ENCODE data around the gene RASL10A.

Gene RASL10A

DNA sequence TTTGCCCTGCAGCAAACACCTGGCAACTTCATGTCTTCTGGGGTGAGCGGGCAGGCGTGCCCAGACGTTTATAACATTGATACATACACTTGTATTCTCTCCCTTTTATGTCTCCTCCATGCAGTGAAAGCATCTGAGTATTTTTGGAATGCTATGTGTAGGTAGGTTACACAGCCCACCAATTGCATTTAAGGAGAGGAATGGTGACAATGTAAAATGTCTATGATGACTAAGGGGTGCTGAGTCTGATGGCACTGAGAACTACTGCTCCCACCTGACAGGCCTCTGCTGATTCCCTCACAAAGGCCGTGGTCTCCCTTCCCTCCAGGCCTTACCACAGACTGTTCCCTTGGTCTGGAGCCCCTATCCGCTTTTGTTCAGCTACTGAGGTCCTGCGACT, 22.9 kb upstream of the RASL10A start:
- no peak for DNase-seq (ENCODE audit: low read depth)

DNA sequence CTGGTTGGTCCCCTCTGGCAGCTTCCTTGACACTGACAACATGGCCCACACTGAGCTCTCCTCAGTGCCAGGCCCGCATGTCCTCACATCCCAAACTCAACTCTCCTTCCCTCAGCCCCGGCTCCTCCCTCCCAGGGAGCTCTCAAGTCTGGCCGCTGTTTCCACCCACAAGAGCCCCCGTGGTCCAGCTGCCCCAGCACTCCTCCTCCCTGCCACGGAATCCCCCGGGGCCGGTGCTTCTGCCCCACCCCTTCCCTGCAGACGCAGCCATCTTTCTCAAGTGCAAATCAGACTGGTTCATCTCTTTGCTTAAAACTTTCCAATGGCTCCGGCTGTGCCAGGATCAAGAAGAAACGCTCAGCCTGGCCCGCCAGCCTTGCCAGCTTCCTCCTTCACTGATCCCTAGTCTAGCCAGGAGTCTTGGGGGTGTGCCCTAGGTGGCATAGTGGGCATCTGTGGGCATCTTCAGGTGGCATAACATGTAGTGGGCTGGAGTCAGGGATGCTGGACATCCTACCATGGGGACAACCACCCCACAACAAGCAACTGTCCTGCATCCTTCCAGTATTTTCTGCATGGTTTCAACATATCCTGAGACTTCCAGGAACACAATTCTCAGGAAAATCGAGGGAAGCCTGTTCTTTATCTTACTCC, 22.3 kb upstream of the RASL10A start:
- DNase-seq (ENCODE audit: low read depth): no peak

DNA sequence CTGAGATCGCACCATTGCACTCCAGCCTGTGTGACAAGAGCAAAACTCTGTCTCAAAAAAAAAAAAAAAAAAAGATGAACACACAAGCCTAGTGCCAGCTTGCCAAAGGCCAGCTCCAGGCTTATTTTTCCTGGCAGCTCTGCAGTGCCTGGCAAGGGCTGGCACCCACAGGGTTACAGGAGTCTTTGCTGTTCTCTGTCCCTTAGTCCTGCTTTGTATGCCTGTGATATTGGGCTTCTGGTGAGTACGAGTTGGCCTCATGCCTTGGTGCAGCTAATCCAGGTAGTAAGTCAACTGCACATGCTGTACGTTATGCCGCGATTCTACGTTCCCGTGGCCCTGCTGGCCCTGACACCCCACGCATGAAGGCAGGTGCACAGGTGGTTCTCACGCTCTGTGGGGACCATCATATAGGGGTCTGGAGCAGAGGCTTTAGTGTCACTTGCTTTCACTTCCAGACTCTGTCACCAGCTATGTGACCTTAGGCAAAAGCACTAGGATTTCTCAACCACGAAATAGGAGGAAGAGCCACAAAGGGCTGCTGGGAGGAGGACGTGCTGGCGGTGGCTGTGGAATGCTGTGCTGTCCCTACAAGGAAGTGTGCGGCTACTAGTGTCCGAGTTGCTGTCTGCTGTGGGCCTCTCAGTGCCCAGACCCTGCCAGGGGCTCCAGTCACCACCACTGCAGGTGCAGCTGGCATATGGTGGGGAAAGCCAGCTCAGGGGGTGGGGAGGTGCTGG, 21.4 kb upstream of the RASL10A start:
- no peak for DNase-seq (ENCODE audit: low read depth)

DNA sequence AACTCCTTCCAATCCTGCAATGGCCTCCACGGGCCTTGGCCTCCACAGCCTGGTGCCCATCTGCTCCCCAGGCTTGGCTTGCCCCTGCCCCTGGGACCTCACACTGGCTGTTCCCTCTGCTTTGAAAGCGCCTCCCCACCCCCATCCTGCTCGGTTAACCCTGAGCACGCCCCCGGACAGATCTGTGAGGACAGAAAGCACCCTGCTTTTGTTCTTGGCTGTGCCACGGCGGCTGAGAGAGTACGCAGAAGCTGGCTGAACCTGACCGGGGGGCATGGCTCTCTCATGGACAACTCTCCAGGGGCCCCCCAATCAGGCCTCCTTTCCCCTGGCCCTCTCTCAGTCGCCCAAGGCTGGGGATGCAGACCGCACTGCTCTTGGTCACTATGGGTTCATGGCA, 20.2 kb upstream of the RASL10A start:
- no peak for DNase-seq (ENCODE audit: low read depth)

DNA sequence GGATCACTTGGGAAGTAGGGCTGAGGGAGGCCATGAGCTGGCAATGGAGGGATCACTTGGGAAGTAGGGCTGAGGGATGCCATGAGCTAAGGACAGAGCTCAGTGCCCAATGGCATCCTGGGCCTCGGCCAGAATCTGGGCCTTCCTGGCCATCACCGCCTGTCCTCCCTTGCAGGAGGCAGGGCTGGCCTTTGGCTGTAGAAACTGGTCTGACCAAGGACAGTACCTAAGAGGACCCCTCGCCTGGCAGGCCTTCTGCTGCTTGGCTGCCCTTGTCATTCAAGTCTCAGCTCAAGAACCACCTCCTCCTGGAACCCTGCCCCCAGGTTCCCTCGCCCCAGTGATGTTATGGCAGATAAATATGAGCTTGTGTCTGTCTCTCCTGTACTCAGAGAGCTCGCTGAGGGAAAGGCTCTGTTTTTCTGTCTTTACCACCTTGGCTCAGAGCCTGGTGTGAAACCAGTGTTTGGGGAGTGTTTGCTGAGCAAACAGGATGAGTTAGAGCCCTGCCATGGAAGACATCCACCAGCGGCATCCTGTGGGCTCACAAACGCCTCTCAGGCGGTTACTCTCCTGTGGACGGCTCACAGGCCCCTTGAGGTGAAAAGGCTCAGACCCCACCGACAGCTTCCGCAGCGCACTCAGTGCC, 19.3 kb upstream of the RASL10A start:
- DNase-seq (ENCODE audit: low read depth): no peak

DNA sequence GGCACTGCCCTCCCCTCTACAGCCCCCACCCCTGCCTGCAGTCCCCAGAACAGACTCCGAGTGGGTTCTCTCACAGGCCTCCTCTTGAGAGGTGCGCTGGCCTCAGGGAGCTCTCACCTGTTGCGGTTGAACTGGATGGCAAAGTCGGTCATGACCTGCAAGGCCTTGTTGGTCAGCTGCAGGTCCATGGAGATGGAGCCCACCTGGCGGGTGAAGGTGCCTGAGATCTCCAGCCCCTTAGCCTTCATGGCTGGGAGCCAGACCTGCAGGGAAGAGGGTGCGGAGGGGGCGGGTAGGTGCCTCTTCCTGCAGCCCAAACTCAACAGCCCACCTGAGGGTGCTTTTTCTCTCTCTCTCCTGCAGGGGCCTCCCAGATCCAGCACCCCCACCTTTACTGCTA, 18.7 kb upstream of the RASL10A start:
- DNase-seq (ENCODE audit: low read depth): no peak

DNA sequence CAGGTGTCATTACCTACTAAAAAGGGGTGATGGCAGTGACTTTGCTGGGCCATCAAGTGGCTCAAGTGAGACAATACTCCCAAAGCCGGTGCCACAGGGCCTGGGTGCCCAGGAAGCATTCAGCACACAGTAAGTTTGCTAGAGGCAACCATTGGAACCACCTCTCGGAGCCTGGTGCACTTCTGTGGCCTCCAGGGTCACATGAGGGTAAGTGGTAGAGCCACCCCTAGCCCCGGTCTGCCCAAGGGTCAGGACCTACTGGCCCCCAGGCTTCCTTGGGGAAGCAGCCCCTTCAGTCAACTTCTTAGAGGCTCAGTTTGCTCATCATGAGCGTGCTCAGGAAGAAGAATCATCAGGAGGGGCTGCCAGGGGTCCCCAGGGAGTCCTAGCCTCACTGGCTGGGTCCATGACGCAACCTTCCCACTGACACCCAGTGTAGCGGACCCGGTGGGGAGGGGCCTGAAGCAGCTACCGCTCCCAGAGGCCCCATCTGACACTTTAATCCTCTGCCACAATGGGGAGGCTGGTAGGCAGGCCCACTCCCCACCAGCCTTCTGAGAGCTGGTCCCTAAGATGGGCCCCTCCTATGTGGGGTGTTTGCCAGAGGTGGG, 17.5 kb upstream of the RASL10A start:
- no peak for DNase-seq (ENCODE audit: low read depth)

DNA sequence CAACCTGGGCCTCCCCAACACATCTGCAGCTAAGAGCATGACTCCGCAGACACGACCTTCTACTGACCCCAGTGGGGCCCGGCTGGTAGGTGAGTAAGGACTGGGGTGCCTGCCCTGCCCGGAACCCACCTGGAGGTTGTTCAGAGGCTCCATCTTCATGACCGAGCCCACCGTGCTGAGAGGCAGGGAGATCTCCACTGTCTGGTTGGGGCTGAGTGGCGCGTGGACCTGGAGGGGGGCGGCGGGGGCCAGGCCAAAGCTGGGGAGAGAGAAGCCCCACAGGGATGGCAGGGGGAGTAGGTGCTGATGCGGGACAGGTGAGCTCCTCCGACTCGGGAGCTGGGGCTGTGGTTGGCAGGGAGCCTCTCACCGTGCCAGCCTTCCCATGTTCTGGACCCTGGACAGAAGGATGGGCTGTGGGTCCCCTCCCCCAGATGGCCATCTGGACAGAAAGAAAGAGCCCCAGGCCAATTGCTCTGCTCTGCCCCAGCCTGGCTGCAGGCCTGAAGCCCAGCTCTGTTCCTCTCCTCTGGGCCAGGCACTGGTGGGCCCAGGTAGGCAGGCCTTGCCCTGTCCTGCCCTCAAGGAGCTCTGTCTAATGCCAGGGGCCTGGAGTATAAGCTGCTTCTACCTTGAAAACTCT, 16.3 kb upstream of the RASL10A start:
- no peak for DNase-seq (ENCODE audit: low read depth)

DNA sequence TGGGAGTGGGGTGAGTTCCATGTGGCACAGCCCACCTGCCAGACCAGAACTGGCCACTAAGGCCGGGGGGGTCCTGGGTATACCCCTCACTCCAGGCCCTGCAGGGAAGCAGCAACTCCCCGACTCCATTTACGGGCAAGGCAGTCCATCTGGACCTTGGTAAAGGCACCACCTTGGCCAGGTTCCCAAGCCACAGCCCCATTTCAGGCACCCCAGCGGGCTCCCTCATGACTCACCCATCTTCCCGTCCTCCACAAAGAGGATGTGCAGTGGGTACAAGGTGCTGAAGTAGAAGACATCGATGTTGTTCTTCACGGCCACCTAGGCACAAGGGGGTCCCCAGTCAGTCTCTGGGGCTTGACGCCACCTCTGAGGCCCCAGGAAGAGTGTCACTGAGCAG, 15.7 kb upstream of the RASL10A start:
- DNase-seq (ENCODE audit: low read depth): no peak

DNA sequence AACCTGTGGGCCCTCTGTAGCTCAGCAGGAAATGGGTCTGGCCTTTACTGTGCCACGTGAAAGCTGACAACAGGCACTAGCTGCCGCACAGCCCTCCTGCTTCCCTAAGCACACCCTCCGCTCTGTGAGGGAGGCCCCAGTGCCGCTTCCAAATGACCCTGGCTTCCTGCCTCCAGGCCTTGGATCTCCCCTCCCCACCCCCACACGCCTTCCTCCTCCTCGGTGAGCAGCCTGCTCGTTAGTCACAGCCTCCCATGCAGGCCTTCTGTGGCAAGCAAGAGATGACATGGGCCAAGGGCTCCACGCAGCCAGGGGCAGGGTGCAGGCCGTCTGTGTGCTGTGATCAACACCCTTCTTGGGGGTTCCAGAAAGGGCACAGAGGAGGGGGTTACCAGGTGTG, 15.3 kb upstream of the RASL10A start:
- no peak for DNase-seq (ENCODE audit: low read depth)

DNA sequence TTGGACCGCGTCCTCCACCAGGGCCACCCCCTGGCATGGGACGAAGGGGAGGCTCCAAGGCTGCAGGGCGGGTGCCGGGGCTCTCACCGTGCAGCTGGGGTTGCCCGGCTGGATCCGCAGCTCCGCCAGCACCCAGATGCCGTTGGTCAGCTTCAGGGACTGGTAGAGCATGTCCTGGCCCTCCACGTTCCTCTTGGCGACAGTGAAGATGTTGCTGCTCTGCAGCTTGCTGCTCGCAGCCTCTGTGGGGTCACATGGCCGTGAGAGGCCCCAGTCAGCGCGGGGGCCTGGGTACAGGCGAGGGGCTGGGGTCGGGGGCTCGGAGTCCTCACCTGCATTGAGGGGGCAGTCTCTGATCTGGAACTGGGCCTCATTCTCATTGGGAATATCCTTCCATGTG, 14.8 kb upstream of the RASL10A start:
- no peak for DNase-seq (ENCODE audit: low read depth)

DNA sequence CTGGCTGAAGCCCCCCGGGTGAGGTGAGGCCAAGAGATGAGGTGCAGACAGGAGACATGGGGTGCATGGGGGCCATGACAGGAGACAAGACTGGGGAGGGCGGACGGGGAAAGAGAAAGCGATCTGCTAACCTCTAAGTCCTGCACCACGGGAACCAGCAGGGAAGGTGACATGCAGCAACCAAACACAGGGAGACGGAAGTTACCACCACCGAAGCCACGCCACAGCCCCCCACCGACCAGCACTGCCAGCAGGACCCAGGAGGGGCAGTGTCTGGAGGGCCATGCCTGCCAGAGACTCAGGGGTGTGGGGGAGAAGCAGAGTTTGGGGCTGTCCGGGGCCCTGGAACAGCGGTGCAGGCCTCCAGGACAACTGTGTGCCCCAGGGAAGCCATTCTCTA, 14.1 kb upstream of the RASL10A start:
- DNase-seq (ENCODE audit: low read depth): no peak

DNA sequence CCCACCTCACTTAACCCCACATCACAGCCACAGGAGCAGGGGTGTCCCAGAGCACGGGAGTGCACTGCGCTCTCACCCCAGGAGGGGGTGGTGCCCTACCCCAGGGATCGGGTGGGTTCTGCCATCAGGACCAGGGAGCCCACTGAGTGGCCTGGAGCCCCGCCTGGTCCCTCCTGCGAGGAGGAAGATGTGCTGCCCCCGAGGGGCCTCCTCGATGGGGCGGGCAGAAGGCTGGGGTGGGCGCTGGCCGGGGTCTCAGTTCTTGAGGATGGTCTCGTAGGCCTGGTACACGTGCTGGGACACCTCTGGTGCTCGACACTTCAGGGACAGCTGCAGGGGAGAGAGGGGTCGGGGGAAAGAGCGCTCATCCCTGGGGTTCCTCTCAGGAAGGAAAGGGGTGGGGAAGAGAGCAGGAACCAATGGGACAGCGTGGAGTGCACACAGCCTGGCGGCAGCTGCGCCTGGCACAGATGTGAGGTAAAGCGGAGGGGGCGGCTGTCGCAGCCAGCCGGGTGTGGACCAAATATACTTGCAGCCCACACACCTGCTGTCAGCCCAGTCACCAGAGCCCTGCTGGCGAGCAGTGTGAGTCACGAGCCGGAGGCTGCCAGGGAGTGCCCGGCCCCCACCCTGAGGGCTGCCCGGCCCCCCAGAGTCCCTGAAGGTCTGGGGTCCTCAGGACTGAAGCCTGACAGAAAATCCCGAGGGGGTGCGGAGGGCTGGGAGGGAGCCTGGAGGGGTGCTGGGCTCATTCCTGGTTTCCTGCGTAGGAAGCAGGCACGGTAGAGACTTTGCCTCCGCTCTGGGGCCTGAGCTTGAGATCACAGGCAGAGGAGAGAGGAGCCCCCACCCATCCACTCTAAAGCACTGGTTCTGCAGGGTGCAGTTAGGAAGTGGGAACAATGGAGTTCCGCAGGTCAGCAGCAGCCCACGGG, 13.3 kb upstream of the RASL10A start:
- DNase-seq (ENCODE audit: low read depth): no peak

DNA sequence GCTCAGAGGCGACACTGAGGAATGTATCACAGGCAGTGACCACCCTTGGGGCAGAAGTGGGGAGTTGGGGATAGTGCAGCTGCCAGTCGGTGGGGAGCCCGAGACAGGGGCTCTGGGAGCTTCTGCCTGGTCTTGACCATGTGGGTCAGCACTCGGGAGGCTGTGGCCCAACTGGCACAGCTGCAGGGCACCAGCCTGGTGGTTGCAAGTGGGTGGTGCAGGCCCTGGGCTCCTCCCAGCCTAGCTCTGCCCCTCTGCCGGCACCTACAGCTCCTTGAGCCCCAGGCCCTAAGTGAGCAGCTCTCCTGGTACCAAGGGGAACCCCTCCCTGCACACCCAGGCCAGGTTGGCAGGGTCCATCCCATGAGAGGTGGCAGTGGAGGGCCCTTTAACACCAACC, 12.6 kb upstream of the RASL10A start:
- DNase-seq (ENCODE audit: low read depth): no peak

DNA sequence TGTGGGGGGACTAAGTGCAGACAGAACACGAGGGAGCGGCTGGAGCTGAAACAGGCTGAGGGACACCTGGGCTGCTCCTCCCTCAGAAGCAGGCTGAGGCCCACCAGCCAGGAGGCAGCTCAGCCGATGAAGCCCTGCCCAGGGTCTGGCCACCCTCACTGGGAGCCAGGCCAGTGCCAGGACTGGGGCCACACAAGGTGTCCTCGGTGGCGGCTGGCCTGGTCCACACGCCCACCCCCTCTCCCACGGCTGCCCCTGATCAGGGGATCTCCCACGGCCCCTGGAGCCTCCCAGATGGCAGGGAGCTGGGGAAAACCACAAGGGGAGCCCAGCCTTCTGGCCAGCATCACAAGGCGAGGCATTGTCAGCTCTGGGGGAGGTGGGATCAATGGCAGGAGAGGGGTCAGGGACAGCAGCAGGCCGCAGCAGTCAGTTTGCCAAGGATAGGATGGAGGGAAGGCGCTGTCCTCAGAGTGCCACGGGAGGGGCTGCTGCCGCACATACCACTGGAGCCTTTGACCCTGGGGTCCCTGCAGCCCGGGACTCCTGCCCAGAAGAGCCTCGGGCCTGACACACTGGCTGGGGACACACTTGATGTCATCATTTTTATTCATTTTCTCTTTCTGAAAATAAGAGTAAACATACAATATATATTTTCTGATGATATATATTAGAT, 11.7 kb upstream of the RASL10A start:
- no peak for DNase-seq (ENCODE audit: low read depth)

DNA sequence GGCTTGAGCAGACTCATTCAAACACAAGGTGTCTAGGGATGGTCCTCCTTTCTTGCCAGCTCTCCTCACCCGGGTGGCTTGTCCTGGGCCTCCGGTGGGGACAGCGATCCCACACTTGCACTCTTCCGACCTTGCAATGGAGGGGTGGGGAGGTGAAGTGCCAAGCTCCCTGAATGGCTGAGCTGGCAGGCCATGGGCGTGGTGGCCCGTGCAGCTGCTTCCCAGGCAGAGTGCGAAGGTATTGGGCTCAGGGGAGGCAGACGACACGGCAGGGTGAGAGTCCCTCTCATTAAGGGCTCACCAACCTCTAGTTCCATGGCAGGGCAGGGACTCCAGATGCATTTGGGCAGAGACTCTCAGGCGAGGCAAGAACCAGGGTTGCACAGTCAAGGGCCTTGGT, 11.0 kb upstream of the RASL10A start:
- DNase-seq (ENCODE audit: low read depth): no peak

DNA sequence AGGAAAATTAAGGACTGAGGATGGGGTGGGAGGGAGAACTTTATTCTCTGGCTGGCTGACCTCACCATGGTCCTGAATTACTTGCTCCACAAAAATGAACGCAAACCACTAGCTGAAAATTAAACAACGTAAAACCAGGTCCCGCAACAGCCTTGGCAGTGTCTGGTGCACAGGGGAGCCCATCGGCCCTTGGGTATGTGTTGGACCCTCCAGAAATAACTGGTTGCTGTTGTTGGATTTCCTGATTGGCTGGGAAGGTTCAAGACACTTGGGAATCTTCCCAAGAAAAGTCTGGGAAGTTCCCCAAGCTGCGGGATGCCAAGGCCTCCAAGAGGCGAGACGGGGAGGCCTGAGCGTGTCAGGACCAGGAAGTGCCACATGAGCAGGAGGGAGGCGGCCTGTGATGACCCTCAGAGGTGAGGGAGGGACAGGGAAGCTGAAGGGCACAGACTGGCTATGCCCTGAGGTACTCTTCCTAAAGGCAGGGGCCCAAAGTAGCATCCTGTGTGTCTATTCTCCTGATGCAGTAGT, 10.4 kb upstream of the RASL10A start:
- no peak for DNase-seq (ENCODE audit: low read depth)

DNA sequence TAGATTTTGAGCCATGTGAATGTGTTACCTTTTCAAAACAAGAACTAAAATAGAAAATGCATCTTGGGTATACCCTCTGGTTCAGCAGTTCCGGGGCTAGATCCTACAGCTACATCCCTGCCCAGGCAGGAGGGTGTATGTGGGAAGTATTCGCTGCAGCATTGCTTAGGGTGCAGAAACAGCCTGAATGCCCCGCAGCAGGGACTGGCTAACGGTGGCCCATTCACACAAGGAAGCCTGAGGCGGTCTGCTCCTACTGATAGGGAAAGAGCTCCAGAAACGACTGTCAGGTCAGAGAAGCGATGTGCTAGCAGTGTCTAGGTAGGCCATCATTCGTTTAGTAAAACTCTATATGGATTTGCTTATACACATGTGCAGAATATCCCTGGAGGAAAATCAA, 9.9 kb upstream of the RASL10A start:
- DNase-seq (ENCODE audit: low read depth): no peak

DNA sequence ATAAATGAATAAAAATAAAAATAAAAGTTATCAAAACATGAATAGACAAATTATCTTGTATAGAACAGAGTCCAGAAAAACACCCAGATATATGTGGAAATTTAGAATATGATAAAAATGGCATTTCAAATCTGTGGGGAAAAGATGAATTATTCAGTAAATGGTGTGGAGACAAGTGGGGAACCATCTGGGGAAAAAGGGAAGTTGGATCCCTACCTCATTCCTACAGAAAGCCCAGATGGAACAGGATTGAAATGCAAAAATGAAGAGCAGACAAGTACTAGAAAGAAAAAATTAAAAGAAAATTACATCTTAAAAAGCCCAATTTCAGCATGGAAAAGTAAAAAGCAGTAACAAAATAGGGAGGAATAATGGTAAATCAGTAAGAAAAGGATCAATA, 8.1 kb upstream of the RASL10A start:
- DNase-seq (ENCODE audit: low read depth): no peak

DNA sequence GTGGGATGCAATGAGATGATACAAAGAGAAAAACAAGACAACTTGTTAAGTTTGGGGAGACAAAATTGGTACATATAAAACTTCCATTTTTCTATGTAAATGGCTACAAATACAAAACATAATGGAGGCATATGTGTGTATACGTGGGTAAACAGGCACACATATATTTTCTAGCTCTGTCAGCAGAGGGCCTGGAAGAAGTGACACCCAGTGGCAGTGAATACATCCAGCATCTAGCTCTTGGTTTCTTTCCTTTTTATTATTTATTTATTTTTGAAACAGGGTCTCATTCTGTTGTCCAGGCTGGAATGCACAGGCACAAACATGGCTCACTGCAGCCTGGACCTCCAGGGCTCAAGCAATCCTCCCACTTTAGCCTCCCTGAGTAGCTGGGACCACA, 5.0 kb upstream of the RASL10A start:
- DNase-seq (ENCODE audit: low read depth): no peak

DNA sequence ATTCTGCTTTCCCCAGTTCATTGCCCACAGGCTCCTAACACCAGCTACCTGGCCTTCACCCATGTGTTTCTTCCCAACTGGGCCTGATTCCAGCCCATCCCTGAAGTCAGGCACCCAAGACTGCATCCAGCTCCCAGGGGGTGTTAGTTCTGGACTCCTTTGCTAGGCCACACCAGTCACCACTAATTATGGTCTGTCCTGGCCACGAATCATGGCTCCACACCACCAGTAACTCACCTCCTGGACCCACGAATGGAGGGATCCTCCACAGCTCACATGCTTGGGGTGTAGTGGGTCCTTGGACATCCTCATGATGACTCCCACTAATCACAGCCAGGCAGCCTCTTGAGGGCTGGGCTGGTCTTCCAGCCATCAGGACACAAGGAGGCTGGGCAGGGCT, 3.6 kb upstream of the RASL10A start:
- no peak for DNase-seq (ENCODE audit: low read depth)

All from HS-5 (cell line).